GOT3 (cell line): ENCODE measurements around the gene FBXL19.
A peak's percentile ranks its signal among the peaks of the same experiment; 100 is the strongest.

ENCODE experiments used
- DNase-seq: peaks from one replicate; lab custom pipeline; 2025; ENCODE audit warnings: mixed read lengths; lab: John Stamatoyannopoulos, UW

FBXL19 gene

DNA sequence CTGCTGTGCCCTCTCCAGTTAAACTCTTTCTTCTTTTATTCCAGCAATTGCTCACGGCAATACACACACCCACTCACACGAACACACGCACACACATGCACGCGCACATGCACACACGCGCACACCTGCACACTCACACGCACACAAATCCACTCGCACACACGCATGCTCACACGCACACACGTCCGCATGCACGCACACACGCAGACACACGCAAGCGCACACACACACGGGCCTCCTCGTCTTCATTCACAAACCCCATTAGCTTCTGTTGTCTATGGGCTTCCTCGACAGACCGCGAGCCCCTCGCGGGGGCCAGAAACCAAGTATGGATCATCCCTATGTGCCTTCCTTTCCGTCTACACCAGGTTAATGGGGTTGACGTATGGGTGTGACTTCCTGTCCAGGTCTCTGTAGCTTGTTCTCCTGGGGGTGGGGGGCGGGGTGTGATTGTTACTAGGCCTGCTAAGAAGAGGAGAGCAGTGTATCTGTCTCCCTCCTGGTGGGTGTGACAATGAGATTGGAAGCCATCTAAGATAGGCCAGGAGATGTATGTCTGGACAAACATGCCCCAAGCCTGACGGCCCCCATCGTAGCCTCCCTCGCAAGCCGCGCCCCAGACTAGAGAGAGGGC, 27.6 kb upstream of the FBXL19 start:
- DNase-seq, result no peak

DNA sequence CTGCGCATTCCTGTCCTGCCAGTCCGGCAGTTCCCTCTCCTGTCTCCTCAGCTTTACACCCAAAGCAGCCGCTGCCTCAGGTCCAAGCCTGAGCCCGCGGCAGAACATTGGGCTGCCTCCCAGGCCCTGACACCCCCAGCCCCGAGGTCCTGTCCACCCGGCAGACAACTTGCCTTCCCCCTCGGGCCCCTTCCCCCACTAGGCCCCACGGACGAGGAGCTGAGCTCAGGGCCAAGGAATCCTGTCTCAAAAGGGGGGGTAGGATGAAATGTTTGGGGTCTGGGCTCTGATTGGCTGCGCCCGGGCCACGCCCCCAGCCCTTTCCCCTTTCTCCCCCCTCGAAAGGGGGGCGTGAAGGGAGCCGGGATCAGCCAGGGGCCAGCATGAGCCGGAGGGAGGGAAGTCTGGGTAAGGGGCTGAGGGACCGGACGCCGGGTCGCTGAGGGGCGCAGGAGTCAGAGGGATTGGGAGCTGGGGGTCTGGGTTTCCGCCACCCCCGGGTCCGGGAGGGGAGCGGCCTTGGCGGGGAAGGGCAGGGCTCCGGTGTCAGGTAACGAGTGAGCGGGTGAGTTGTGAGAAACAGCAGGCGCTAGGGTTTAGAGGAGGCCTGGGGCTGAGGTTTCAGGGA, 27.0 kb upstream of the FBXL19 start, which contains the start of gene CTF1:
Gene CTF1, plus strand, starts transcription at position 354 of the 628 bp plus-strand sequence. Its CDS starts 30 bp downstream, at position 384.
- DNase-seq, result no peak

DNA sequence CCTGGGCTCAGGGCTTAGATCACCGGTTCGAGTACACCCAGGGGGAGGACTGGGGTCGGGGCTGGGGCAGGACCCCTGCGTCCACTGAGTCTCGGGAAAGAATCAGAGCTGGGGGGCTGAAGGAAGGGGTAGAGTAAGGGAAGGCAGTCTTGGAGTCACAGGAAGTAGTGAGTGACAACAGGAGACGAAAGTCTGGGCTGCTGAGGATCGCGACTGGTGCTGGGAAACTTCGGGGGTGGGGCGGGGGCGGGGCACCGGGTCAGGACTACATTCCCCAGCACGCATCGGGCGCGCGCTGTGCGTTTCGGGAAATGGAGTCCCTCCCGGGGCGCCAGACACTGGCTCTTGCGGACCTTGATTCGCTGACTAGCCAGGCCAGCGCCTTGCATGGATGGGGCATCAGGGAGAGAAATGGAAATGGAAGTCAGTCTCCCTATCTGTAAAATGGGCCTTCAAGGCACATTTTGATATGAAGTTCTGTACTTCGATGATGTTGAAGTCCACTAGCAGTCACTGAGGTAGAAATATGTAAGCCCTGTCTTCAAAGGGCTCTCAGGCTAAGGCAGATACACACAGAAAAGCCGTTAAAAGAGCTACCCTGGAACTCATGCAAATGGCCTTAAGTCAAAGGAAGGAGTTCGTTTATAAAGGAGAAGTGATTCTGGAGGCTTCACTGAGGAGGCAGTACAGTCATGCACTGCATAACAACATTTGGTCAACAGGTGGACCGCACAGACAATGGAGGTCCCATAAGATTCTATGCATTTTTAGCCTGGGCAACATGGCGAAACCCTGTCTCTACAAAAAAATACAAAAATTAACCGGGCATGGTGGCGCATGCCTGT, 26.3 kb upstream of the FBXL19 start:
- DNase-seq, result no peak

DNA sequence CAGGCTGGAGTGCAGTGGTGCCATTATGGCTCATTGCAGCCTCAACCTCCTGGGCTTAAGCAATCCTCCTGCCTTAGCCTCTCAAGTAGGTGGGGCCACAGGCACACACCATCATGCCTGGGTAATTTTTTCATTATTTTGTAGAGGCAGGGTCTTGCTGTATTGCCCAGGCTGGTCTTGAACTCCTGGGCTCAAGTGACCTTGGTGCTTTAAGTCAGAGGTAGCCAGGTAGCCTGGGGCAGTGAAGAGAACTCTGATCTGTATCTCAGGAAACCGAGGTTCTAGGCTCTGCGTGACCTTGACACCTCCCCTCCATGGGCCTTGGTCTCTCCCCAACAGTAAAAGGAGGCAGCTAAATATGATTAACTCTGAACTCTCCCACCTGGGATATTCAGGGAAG, 23.6 kb upstream of the FBXL19 start:
- no peak for DNase-seq

DNA sequence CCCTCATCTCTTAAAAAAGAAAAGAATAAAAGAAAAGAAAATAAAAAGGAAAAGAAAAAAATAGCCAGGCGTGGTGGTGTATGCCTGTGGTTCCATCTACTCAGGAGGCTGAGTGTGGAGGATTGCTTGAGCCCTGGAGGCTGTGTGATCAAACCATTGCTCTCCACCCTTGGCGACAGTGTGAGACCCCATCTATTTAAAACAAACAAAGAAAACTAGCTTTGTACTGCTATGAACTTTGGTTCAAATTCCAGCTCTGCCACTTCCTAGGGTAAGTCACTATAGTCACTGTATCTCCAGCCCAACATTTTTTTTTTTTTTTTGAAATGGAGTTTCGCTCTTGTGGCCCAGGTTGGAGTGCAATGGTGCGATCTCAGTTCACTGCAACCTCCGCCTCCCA, 22.8 kb upstream of the FBXL19 start:
- DNase-seq, result no peak

DNA sequence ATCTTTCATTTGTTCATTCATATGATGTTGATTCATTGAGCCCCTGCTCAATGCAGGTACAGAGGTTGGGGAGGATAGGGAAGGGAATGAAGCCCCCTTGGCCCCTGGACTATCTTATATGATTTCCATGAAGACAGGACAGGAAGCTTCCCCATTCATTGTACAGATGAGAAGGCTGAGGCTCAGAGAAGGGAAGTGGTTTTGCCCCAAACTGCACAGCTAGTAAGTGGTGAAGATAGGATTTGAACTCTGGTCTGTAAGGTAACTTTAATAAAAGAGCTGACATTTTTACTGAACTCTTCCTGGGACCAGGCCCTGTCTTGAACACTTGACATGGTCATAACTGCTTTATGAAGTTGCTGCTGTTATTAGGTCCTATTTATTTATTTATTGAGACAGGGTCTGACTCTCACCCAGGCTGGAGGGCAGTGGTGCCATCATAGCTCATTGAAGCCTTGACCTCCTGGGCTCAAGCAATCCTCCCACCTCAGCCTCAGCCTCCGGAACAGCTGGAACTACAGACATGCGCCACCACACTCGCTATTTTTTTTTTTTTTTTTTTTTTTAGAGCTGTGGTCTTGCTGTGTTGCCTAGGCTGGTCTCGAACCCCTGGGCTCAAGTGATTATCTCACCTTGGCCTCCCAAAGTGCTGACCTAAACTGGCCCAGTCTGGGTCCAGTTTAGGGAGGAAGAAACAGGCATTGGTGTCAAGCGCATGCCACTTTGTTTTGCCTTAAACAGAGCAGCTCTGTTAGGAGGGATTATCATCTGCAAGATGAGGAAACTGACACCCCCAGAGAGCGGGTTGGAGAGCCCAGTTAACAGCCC, 22.0 kb upstream of the FBXL19 start:
- DNase-seq, result no peak

DNA sequence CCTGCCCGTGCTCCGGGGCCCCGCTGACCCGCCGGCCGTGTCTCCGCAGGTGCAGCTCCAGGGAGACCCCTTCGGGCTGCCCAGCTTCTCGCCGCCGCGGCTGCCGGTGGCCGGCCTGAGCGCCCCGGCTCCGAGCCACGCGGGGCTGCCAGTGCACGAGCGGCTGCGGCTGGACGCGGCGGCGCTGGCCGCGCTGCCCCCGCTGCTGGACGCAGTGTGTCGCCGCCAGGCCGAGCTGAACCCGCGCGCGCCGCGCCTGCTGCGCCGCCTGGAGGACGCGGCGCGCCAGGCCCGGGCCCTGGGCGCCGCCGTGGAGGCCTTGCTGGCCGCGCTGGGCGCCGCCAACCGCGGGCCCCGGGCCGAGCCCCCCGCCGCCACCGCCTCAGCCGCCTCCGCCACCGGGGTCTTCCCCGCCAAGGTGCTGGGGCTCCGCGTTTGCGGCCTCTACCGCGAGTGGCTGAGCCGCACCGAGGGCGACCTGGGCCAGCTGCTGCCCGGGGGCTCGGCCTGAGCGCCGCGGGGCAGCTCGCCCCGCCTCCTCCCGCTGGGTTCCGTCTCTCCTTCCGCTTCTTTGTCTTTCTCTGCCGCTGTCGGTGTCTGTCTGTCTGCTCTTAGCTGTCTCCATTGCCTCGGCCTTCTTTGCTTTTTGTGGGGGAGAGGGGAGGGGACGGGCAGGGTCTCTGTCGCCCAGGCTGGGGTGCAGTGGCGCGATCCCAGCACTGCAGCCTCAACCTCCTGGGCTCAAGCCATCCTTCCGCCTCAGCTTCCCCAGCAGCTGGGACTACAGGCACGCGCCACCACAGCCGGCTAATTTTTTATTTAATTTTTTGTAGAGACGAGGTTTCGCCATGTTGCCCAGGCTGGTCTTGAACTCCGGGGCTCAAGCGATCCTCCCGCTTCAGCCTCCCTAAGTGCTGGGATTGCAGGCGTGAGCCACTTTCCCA, 21.1 kb upstream of the FBXL19 start:
- DNase-seq, result no peak

DNA sequence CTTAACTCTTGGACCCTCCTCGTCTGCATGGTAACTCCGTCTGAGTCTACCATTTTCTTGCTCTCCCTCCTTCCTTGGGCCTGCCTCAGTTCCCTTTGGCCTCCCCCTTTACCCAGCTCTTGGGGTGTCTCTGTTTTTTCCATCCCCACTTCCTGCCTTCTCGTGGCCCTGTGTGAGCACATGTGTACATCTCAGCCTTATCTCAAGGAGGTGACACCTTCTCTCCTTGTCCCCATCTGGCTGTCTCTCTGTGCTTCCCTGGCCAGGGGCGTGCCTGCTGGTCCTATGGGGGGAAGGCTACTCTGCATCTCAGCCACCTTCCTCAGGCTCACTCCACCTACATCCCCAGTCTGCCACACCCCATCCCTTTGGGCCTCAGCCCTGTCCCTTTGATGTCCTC, 20.4 kb upstream of the FBXL19 start:
- no peak for DNase-seq

DNA sequence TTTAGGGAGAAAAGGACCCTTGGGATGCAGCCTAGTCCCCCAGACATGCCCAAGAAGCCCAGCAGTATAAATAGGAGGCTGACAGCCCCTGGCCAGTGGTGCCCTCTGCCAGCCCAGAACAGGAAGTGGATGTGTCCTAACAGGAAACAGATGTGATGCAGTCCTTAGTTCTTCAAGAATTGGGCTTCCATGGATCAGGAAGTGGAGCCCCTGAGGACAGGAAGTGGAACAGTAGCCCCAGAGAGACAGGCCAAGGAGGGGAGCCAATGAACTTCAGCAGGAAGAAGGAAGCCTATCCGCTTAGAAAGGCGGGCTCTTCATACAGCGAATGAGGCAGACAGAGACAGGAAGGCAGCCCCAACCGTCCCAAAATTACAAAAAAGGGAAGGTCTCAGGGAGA, 19.8 kb upstream of the FBXL19 start:
- DNase-seq, result no peak

DNA sequence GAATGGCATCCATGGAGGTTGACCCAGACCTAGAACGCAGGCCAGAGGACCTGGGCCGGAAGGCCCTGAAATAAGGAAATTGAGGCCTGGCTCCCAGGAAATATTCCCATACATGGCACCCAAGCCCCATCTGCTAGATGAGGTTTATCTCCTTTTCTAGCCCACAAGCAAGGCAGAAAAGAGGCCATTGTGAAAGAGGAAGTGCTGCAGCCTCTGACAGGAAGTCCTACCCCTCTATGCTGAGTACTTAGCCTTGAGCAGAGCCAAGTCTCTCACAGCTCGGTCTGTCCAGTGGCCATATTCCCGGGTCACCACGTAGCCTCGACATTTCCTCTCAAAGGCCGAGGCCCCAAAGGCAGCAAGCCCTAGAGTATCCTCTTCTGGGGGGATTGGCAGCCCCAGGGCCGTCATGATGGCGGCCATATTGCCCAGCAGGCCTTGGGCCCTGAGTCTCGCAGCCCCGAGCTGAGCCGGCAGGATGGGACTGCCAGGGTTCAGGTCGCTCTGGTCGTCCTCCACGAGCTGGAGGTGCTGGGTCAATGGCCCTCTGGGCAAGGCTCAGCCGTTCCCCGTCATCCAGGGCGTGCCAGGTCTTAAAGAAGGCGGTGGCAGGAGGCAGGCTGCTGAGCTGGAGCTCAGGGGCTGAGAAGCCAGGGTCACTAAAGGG, 19.1 kb upstream of the FBXL19 start:
- DNase-seq, result no peak

DNA sequence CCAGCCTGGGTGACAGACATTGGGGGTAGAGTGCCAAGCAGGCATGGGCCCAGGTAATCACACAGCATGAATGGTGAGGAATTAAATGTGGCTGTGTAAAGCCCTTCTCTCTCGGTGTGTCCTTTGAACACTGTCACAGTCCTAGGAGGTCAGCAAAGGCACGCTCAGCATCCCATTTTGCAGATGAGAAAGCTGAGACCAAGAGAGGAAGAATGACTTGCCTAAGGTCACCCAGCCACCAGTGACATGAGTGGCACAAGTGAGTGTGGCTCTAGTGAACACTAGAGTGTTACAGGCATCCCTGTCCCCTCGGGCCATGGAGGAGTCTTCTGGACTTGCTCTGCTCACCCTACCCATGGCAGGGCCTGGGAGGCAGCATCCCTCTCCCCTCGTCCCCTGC, 16.3 kb upstream of the FBXL19 start:
- DNase-seq, result no peak

DNA sequence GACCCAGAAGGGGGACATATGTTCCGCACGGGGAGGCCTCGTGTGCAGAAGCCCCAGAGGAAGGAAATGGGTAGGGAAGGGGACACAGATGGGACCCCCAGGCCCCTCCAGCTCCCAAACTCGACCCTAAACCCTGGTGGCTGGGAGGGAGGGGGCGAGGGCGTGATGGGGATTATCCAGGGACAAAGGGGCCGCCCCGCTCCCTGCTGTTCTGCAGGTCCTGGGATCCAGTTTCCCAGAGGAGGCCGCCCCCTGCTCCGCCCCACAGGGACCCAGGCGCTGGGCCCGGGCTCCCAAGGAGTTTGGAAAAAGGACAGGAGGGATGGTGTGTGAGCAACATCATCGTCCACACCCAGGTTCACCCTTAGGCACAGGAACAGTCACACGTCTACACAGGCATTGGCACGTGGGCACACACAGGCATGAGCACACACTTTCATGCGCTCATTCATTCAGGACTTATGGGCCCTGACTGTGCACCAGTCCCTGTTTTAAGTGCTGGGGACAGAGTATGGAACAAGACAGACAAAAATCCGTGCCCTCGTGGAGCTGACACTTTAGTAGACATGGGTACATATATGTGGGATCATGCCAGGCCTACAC, 12.8 kb upstream of the FBXL19 start:
- DNase-seq, result no peak

DNA sequence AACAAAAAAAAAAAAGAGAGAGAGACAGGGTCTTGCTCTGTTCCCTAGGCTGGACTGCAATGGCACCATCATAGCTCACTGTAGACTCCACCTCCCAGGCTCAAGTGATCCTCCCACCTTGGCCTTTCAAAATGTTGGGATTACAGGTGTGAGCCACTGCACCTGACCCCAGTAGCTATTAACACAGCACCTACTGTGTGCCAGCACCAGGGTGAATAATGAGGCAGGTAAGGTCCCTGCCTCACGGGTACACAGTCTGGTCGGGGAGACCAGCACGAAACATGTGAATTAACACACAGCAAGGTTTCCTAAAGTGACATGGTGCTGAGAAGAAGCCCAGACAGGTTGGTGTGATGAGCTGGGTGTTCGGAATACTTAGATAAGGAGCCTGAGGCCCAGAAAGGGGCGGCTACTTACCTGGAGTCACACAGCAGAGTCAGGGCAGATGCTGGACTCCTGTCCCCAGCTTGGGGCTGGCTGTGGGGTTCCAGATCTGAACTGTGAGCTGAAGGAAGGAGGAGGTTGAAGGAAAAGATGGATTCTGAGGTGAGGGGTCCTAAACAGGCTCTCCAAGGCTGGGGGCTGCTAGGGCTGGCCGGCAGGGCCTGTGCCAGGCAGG, 10.5 kb upstream of the FBXL19 start:
- no peak for DNase-seq

DNA sequence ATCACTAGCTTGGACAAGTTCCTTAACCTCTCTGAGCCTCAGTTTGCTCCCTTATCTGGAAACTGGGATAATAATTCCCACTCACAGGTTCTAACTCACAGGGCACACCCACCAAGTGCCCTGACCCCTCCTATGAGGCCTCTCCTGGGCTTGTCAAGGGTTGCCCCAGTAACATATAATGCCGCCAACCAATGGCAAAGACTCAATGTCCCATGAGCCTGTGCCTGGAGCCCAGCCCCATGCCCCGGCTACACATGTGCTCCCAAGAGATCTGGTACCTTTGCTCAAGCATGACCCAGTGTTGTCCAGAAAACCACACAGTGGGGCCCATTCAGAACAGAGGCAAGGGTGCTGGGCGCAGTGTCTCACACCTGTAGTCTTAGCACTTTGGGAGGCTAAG, 8.5 kb upstream of the FBXL19 start:
- no peak for DNase-seq

DNA sequence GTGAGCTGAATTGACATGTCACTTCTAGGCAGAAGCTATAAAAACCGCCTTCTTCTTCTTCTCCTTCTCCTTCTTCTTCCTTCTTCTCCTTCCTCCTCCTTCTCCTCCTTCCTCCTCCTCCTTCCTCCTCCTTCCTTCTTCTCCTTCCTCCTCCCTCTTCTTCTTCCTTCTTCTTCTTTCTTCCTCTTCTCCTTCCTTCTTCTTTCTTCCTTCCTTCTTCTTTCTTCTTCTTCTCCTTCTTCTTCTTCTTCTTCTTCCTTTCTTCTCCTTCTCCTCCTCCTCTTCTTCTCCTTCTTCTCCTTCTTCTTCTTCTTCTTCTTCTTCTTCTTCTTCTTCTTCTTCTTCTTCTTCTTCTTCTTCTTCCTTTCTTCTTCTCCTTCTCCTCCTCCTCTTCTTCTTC, 4.8 kb upstream of the FBXL19 start:
- DNase-seq, result no peak

DNA sequence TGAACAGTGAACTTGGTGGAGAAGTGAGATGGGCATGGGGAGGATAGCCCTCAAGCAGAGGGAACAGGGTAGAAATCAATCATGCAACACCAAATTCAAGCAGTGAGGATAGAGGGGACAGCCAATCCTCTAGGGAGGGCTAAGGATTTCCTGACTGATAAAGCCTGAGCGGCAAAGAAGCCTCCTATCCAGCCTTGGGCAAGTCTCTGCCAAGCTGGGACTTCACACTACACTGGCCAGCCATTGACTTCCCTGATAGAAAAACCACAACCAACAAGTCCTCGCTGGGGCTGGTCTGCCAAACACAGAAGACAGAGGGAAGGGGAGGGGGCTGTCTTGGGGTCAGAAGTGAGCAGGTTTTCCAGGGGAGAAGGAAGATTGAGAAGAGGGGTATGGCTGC, 2.5 kb upstream of the FBXL19 start:
- DNase-seq, result no peak

DNA sequence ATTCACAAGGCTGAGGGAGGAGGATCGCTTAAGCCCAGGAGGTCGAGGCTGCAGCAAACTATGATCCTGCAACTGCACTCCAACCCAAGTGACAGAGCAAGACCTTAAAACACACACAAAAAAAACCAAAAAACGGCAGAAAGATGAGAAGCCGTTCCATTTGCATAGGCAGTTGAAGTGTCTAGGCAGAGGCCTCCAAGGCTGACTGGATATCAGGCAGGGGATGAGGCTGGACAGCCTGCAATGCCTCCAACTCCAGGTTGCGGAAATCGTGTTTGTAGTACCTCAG, 2.0 kb upstream of the FBXL19 start:
- DNase-seq, result no peak

DNA sequence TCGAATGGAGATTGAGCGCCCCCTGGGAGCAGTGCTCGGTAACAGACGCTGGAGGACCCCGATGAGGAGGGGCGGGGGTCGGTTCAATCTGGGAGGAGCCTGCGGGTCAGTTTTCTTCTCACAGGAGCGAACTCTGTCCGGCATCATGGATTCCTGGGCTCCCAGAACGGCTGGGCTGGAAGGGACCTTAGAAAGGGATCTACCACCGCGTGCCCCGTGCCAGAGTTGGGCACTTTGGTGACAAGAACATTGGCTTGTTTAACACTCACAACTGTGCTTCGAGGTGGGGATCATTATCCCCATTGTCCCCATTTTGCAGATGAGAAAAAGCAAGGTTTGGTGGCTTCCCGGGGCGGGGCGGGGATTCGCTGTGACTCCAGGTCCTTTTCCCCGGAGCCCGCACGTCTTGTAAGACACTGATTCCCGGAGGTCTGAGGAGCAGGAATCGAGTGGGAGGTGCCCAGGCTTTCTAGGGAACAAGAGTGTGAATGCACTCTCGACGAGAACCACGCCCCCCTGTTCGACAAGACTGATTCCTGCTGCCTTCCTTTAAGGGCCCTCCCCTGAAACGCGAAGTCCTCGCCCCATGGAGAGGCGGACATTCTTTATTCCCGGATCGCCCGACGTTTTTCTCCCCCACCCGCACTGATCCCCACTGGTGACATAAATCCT, 1.5 kb upstream of the FBXL19 start:
- DNase-seq, result peak; percentile 75

DNA sequence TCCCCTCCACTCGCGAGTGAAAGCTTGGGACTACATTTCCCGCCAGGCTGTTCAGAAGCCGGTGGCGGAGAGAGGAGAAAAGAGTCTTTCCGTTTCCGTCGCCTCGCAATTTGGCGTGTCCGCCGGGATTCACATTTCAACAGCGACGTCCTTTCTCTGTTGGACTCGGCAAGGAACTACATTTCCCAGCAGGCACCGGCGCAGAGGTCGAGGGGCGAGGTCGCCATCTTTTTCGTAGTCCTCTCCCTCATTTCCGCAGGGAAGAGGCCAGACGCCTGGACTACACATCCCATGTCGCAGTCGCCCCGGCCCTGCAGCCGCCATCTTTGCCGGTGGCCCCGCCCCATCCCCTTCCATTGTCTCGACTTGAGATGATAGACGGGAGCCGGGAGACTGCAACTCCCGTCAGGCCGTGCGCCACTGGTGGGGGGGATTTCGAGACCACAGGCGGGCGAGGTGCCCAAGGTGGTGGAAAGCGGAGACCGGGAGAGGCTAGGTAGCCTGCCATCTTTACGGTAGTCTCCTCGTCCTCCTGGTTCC, 882 bp upstream of the FBXL19 start:
- peak; percentile 96 for DNase-seq
